Panc1 (cell line): ENCODE results near the gene KHNYN. TPM values are rescaled to one million over a fixed set of nuclear protein-coding genes. Genes with fewer than 3 reads are reported as not detected.

Source experiments
- ATAC-seq: fragments of 200-7000 bp; cut with Tn5 transposase; 2 replicates; pipeline ENCODE4 v1.9.1; 2020; ENCODE audit warnings: mild to moderate bottlenecking, moderate library complexity
- BruUV-seq: library from RNA; stranded (reverse); fragments of 400-500 nt; replicated peaks from 2 replicates; lab custom pipeline; 2021; lab: Mats Ljungman, UMichigan
- CTCF ChIA-PET: fragments of 300-600 bp; sonication (Branson Sonifier 250); formaldehyde crosslinking; loops from one replicate; lab custom pipeline; 2022; ENCODE audit warnings: antibody characterized with exemption; lab: Charles Lee
- POLR2A ChIA-PET: fragments of 300-600 bp; sonication (Branson Sonifier 250); formaldehyde crosslinking; loops from one replicate; lab custom pipeline; 2022; ENCODE audit warnings: antibody characterized with exemption; lab: Charles Lee
- DNase-seq: peaks from one replicate; pipeline ENCODE4 v3.0.0-alpha.2; 2010; ENCODE audit warnings: low read depth, low spot score
- H3K27ac ChIP-seq: 2 replicates; pipeline ENCODE4 v1.5.1; 2011; ENCODE audit warnings: mild to moderate bottlenecking, low read length, inconsistent platforms
- H3K27me3 ChIP-seq: fragments of 200-500 bp; sonication (Bioruptor generic); 2 replicates; pipeline ENCODE4 v1.6.0; 2014; ENCODE audit warnings: low read length, inconsistent platforms; ENCODE audit not compliant: control insufficient read depth, insufficient read depth
- H3K36me3 ChIP-seq: fragments of 200-500 bp; sonication (Bioruptor generic); 2 replicates; pipeline ENCODE4 v1.5.1; 2014; ENCODE audit warnings: inconsistent platforms, mild to moderate bottlenecking, low read length, moderate library complexity; ENCODE audit not compliant: control insufficient read depth, insufficient read depth
- H3K4me1 ChIP-seq: 2 replicates; pipeline ENCODE4 v1.5.1; 2011; ENCODE audit warnings: inconsistent platforms, mild to moderate bottlenecking, low read length, moderate library complexity; ENCODE audit not compliant: control insufficient read depth, insufficient read depth
- H3K4me3 ChIP-seq, 2 experiments: 2 replicates each; pipeline ENCODE4 v1.5.1; 2011 to 2012; ENCODE audit warnings: low read depth in 2 of 2, low read length in 2 of 2, mild to moderate bottlenecking in 2 of 2, inconsistent platforms in 1 of 2, moderate library complexity in 1 of 2
- H3K9me3 ChIP-seq: fragments of 200-500 bp; sonication (Bioruptor generic); 2 replicates; pipeline ENCODE4 v1.5.1; 2014; ENCODE audit warnings: low read depth, mild to moderate bottlenecking, inconsistent platforms, low read length, moderate library complexity; ENCODE audit not compliant: control insufficient read depth, insufficient read depth
- POLR2AphosphoS5 ChIP-seq: IDR thresholded peaks from 2 replicates; pipeline ENCODE4 v1.6.1; 2012; ENCODE audit warnings: mild to moderate bottlenecking, low read depth, low read length, moderate library complexity
- SIN3A ChIP-seq: IDR thresholded peaks from 2 replicates; pipeline ENCODE4 v1.6.1; 2012; ENCODE audit warnings: low read depth, mild to moderate bottlenecking, low read length, moderate library complexity, borderline replicate concordance; ENCODE audit not compliant: insufficient read depth
- TCF7L2 ChIP-seq: IDR thresholded peaks from 2 replicates; pipeline ENCODE4 v1.6.1; 2011; ENCODE audit warnings: mild to moderate bottlenecking, low read depth, low read length, inconsistent platforms
- in situ Hi-C: cut with HindIII; loops from 2 replicates; pipeline ENCODE4 v1.10.0; 2016; ENCODE audit warnings: low sequenced_read_pairs, low pct_unique_long_range_greater_than_20kb
- intact Hi-C: fragments of 100-400 bp; cut with micrococcal nuclease; formaldehyde crosslinking; loops from one replicate; pipeline ENCODE4 v1.10.0; 2022; ENCODE audit not compliant: unreplicated experiment
- total RNA-seq: library from RNA; stranded (reverse); gene quantifications from one replicate; pipeline ENCODE4 v1.2.1, GENCODE V29; 2021; ENCODE audit not compliant: unreplicated experiment
- TF ChIP-seq, protein P1 (sequence below), 2 experiments: IDR thresholded peaks; 2 replicates each; pipeline ENCODE4 v1.6.1; 2011 to 2012; ENCODE audit warnings: low read depth in 2 of 2, control low read depth in 1 of 2, low read length in 1 of 2, mild to moderate bottlenecking in 1 of 2, moderate library complexity in 1 of 2; ENCODE audit not compliant: insufficient read depth in 1 of 2
- TF ChIP-seq, protein P2 (sequence below): fragments of 450-650 bp; IDR thresholded peaks from 2 replicates; pipeline ENCODE4 v1.5.1; 2017; ENCODE audit warnings: mild to moderate bottlenecking

Gene KHNYN
- total RNA-seq, 1 experiment from 2014 or later: 37.6 TPM

DNA sequence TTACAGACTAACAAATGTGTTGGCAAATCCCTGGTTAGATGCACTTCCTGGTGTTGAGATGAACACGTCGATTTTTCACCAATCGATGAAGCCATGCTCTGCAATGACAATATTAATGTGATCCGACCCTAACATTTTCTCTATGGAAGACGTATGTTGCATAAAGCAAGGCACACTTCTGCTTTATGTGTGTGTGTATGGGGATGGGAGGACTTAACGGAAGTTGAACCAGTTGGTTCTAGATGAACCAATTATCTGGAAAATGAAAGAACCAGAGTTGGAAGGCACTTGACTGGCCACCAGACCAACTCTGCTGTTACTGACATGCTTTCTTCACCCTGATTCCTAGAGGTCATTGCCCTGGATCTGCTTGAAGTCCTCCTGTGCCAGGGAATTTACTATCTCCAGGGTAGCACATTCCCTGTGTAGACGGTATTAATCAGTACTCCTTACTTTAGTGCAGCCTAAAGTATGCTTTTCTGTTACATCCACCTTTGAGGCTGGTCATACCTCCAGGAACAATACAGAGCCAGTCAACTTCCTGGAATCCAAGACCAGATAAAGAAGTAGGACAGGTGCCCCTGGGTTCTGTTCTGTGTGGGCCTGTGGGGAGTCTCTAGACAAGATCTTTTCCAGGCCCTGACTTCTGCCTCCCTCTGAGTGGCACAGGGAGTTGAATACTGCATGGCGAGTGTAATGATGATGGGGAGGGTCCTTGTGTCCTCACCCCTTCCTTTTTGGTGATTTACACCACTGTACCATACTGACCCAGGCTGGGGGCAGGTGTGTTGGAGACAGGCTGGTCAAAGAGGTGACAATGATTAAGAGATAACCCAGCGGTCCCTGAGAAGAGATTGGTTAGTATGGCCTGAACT lies 8.7 kb downstream of the KHNYN start:
- H3K27ac ChIP-seq: no peak overlapping the region
- no peaks in the 10 kb centered on the region for H3K27me3 ChIP-seq
- TF ChIP-seq, protein P1, sequence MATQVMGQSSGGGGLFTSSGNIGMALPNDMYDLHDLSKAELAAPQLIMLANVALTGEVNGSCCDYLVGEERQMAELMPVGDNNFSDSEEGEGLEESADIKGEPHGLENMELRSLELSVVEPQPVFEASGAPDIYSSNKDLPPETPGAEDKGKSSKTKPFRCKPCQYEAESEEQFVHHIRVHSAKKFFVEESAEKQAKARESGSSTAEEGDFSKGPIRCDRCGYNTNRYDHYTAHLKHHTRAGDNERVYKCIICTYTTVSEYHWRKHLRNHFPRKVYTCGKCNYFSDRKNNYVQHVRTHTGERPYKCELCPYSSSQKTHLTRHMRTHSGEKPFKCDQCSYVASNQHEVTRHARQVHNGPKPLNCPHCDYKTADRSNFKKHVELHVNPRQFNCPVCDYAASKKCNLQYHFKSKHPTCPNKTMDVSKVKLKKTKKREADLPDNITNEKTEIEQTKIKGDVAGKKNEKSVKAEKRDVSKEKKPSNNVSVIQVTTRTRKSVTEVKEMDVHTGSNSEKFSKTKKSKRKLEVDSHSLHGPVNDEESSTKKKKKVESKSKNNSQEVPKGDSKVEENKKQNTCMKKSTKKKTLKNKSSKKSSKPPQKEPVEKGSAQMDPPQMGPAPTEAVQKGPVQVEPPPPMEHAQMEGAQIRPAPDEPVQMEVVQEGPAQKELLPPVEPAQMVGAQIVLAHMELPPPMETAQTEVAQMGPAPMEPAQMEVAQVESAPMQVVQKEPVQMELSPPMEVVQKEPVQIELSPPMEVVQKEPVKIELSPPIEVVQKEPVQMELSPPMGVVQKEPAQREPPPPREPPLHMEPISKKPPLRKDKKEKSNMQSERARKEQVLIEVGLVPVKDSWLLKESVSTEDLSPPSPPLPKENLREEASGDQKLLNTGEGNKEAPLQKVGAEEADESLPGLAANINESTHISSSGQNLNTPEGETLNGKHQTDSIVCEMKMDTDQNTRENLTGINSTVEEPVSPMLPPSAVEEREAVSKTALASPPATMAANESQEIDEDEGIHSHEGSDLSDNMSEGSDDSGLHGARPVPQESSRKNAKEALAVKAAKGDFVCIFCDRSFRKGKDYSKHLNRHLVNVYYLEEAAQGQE (IDR thresholded peaks at IDR 0.05; ENCODE audit: insufficient read depth in 1 of 2, low read depth in 2 of 2, low read length in 1 of 2): no peak
- no peak; the same call in 1 of the 2 replicates for TF ChIP-seq POLR2AphosphoS5
- TF ChIP-seq, protein P2, sequence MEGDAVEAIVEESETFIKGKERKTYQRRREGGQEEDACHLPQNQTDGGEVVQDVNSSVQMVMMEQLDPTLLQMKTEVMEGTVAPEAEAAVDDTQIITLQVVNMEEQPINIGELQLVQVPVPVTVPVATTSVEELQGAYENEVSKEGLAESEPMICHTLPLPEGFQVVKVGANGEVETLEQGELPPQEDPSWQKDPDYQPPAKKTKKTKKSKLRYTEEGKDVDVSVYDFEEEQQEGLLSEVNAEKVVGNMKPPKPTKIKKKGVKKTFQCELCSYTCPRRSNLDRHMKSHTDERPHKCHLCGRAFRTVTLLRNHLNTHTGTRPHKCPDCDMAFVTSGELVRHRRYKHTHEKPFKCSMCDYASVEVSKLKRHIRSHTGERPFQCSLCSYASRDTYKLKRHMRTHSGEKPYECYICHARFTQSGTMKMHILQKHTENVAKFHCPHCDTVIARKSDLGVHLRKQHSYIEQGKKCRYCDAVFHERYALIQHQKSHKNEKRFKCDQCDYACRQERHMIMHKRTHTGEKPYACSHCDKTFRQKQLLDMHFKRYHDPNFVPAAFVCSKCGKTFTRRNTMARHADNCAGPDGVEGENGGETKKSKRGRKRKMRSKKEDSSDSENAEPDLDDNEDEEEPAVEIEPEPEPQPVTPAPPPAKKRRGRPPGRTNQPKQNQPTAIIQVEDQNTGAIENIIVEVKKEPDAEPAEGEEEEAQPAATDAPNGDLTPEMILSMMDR: no peak
- TF ChIP-seq SIN3A: no peak
- TF ChIP-seq TCF7L2: no peak
- no peak for ATAC-seq
- peaks cover 16% of the 10 kb centered on the region for H3K4me1 ChIP-seq
- H3K9me3 ChIP-seq: no peaks in the 10 kb centered on the region
- in situ Hi-C loops: loop anchor here (10.0 kb wide), 1 partner anchor 104 kb away; the partner anchor contains the start of genes ADCY4 and RIPK3
- no peak for DNase-seq
- CTCF ChIA-PET: interaction anchor here (0.7 kb wide), 1 partner anchor 60 kb away, joined by 4 read pairs; no protein-coding TSS in a partner anchor
- POLR2A ChIA-PET: interaction anchor here (0.7 kb wide), 1 partner anchor 87 kb away, joined by 3 read pairs; no protein-coding TSS in a partner anchor
- BruUV-seq: no TSS peak
- intact Hi-C loops: no loop called here
- peaks cover 7% of the 10 kb centered on the region; the same call in 1 of the 2 replicates for H3K36me3 ChIP-seq
- H3K4me3 ChIP-seq: no peak overlapping the region

DNA sequence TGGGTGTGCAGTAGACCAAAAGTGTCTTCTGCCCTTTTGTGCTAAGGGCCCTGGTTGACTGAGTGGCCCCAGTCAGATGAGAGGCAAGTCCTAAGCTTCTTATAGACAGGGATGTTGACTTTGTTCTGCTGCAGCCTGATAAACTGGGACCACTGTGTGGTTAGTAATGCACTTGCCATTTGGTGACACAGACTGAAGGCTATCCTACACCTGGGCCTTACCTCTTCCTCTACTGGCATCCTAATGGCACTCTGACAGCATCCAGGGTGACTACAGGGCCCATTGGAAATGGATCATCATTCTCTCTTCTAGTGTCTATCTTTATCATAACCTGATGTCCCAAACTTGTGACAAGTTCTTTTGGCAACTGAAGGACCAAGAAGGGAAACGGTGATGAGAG lies 9.5 kb downstream of the KHNYN start:
- no TSS peak for BruUV-seq
- in situ Hi-C loops (loop anchor here (10.0 kb wide), 1 partner anchor 104 kb away; the partner anchor contains the start of genes ADCY4 and RIPK3), intact Hi-C loops (no loop called here)
- ChIA-PET POLR2A (interaction anchor here (0.7 kb wide), 1 partner anchor 87 kb away, joined by 3 read pairs; no protein-coding TSS in a partner anchor), CTCF (interaction anchor here (0.7 kb wide), 1 partner anchor 61 kb away, joined by 4 read pairs; no protein-coding TSS in a partner anchor)
- ATAC-seq (no peak), DNase-seq (no peak)
- Histone ChIP-seq H3K9me3 (no peaks in the 10 kb centered on the region), H3K27ac (no peak overlapping the region), H3K27me3 (no peaks in the 10 kb centered on the region), H3K4me3 (no peak overlapping the region), H3K36me3 (peaks cover 7% of the 10 kb centered on the region; the same call in 1 of the 2 replicates), H3K4me1 (peaks cover 16% of the 10 kb centered on the region)
- TF ChIP-seq TCF7L2: no peak
- no peak for TF ChIP-seq SIN3A
- no peak for TF ChIP-seq POLR2AphosphoS5
- TF ChIP-seq, protein P2: no peak
- TF ChIP-seq, protein P1 (IDR thresholded peaks at IDR 0.05; ENCODE audit: insufficient read depth in 1 of 2, low read depth in 2 of 2, low read length in 1 of 2): no peak
